ENCODE data around the gene DDX41.

DDX41 gene

DNA sequence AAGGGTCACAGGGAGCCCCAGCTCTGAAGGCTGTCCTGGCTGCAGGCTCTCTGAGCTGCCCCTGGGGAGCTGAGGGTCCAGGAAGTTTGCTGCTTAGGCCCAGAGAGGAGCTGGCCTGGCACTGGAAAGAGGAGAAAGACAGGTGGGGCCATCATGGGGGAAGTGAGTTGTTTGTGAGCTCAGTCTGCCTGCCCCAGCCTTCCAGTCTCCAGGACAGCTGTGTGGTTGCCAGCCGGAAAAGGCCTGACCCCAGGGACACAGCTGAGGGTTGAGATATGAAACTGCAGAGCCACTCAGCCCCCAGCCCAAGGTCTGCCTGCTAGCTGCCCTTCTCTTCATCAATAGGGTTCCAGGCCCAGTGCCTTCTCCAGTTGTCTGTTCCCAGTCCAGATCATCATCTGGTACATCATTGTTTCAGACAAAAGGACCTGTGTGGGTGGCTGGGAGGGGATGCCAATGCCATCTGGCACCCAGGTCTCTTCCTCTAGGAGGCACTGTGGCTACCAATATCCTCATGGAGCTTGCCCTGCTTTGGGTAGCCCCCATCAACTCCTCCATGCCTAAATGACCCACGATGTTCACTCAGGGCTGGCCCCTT is 4.3 kb upstream of the DDX41 start:
- no peak overlapping the region for H3K4me3 ChIP-seq (ENCODE audit: low read depth, low read length)

DNA sequence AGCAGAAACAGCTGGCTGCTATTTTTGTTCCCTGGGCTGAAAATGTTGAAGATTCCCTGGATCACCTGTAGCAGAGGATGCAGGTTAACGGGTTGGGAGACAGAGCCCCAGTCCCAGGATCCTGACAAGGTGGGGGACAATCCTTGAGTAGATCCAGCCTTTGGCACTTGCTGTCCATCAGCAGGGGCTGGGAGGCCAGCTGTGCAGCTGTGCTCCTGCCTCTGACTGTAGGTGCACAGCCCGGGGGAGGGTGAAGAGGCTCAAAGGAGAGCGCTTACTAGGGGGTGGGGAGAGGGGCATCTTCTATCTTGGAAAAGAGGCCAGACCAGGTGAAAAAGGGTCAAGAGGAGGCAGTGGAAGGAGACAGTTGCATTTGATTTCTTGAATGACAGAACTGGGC is 3.5 kb upstream of the DDX41 start:
- Histone ChIP-seq H3K9me3 (no peaks in the 10 kb centered on the region), H3K27me3 (no peaks in the 10 kb centered on the region), H3K4me1 (no peaks in the 10 kb centered on the region; the same call in 1 of the 2 replicates), H3K4me3 (ENCODE audit: low read depth, low read length) (no peak overlapping the region), H3K36me3 (peaks cover 55% of the 10 kb centered on the region)
- DNase-seq = no peak
- TF ChIP-seq, protein P1, sequence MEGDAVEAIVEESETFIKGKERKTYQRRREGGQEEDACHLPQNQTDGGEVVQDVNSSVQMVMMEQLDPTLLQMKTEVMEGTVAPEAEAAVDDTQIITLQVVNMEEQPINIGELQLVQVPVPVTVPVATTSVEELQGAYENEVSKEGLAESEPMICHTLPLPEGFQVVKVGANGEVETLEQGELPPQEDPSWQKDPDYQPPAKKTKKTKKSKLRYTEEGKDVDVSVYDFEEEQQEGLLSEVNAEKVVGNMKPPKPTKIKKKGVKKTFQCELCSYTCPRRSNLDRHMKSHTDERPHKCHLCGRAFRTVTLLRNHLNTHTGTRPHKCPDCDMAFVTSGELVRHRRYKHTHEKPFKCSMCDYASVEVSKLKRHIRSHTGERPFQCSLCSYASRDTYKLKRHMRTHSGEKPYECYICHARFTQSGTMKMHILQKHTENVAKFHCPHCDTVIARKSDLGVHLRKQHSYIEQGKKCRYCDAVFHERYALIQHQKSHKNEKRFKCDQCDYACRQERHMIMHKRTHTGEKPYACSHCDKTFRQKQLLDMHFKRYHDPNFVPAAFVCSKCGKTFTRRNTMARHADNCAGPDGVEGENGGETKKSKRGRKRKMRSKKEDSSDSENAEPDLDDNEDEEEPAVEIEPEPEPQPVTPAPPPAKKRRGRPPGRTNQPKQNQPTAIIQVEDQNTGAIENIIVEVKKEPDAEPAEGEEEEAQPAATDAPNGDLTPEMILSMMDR (IDR thresholded peaks at IDR 0.05; ENCODE audit: low read depth, low read length) = no peak

More for the DNA sequence above, 4.3 kb upstream of the DDX41 start:
- no peaks in the 10 kb centered on the region for H3K9me3 ChIP-seq
- no peaks in the 10 kb centered on the region for H3K27me3 ChIP-seq
- H3K36me3 ChIP-seq = peaks cover 55% of the 10 kb centered on the region
- DNase-seq = no peak
- TF ChIP-seq, protein P1 (IDR thresholded peaks at IDR 0.05; ENCODE audit: low read depth, low read length) = peak; percentile 14; the same call in 1 of the 2 replicates
- no peaks in the 10 kb centered on the region for H3K4me1 ChIP-seq

DNA sequence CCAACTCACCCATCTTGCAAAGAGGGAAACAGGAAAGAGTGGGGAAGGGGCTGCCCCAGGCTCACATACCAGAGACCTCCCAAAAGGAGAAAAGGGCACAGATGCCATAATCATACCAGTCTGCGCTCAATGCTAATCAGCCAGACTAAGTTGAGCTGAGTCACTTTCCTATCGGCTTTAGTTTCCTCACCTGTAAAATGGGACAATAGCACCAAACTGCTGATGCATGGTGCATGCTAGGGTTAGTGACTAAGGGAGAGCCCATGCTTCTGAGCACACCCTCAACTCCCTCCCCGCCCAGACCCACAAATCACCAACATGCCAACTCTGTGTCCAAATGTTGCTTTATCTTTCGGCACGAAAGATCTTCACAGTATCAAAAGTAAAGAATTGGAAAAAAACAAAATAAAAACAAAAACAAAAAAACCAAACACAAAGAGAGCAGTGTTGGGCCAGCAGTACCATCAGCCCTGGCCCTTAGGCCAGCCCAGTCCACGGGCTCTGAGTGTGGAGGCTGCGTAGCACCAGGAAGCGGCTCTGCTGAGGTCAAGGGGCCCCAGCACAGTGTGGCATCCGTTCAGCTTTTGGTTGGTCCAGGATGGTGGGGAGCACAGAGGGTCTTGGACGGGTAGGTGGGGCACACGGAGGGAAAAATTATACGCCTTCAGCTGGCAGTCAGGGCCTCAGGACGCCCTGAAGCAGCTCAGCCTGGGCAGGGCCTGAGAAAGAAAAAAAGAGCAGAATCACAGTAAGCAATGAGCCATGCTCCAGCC is 2.9 kb upstream of the DDX41 start:
- Histone ChIP-seq H3K36me3 (peaks cover 55% of the 10 kb centered on the region), H3K9me3 (no peaks in the 10 kb centered on the region), H3K27me3 (no peaks in the 10 kb centered on the region), H3K4me3 (ENCODE audit: low read depth, low read length) (no peak overlapping the region), H3K4me1 (no peaks in the 10 kb centered on the region; the same call in 1 of the 2 replicates)
- TF ChIP-seq, protein P1 (IDR thresholded peaks at IDR 0.05; ENCODE audit: low read depth, low read length) = no peak
- no peak for DNase-seq

DNA sequence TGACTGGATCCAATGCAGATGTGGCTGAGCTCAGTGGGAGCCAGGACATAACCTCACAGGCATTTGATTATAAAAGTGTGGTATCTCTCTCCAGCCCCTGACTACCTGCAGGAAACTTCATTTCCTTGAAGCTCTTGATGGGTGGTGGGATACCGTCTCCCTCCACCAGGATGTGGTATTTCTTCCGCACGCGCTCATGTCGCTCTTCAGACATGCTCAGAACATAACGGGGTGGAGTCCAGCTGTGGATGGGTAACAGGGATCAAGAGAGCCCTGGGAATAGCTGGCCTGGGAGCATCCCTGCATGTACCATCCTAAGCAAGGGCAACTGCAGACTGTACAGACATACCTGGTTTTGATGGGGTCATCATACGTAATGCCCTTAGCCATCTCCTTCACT is 1.2 kb downstream of the DDX41 start:
- TF ChIP-seq, protein P1 (IDR thresholded peaks at IDR 0.05; ENCODE audit: low read depth, low read length) = no peak
- H3K36me3 ChIP-seq = peaks cover 63% of the 10 kb centered on the region
- no peak for DNase-seq
- H3K27me3 ChIP-seq = no peaks in the 10 kb centered on the region
- peak overlapping the region; percentile 93 for H3K4me3 ChIP-seq (ENCODE audit: low read depth, low read length)
- H3K4me1 ChIP-seq = no peaks in the 10 kb centered on the region; the same call in 1 of the 2 replicates
- no peaks in the 10 kb centered on the region for H3K9me3 ChIP-seq

DNA sequence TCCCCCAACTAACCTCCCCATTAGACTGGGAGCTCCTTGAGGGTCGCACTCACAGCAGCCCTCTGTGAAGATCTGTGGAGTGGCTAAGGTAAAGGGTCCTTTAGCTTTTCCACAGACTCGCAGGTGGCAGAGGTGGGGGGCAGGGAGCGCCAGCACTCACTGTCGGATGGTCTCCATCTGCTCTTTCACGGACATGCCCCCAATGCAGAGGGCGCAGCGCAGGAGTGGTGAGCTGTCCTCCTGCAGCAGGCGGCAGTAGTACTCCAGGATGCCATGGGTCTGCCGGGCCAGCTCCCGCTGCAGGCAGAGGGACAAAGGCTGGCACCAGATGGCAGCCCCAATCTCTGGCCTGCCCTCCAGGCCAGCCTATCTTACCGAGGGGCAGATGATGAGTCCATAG is 2.2 kb downstream of the DDX41 start:
- Histone ChIP-seq H3K9me3 (no peaks in the 10 kb centered on the region), H3K27me3 (no peaks in the 10 kb centered on the region), H3K4me3 (ENCODE audit: low read depth, low read length) (no peak overlapping the region), H3K36me3 (peaks cover 61% of the 10 kb centered on the region), H3K4me1 (peaks cover 5% of the 10 kb centered on the region)
- no peak for DNase-seq
- TF ChIP-seq, protein P1 (IDR thresholded peaks at IDR 0.05; ENCODE audit: low read depth, low read length) = no peak

DNA sequence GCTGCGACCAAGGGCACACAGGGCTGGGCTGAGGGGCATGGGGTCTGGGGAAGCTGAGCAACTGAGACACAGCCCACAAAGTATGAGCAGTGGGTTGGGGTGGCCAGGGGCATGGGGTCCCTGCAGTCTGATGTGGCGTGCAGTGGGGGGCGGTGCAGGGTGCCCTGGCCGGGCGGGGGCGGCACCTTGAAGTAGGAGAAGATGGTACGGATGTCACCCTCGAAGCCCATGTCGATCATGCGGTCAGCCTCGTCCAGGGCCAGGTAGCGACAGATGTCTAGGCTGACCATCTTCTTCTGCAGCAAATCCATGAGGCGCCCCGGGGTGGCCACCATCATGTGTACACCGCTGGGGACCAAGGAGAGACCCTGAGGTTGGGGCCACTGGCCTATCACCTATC is 3.3 kb downstream of the DDX41 start:
- H3K36me3 ChIP-seq = peaks cover 61% of the 10 kb centered on the region
- TF ChIP-seq, protein P1 (IDR thresholded peaks at IDR 0.05; ENCODE audit: low read depth, low read length) = no peak

More for the DNA sequence above, 3.3 kb downstream of the DDX41 start:
- Histone ChIP-seq H3K4me3 (ENCODE audit: low read depth, low read length) (no peak overlapping the region), H3K9me3 (no peaks in the 10 kb centered on the region), H3K27me3 (no peaks in the 10 kb centered on the region), H3K4me1 (peaks cover 5% of the 10 kb centered on the region)
- no peak for DNase-seq
